GM10266 (cell line): Measurements from ENCODE around the gene GABRR1.

Experiments
- DNase-seq: peaks from one replicate; pipeline ENCODE4 v3.0.0; 2012; ENCODE audit errors: extremely low spot score
- CTCF ChIP-seq: IDR thresholded peaks from 2 replicates; pipeline ENCODE4 v1.5.1; 2012; ENCODE audit warnings: mild to moderate bottlenecking, low read depth; ENCODE audit not compliant: control insufficient read depth, insufficient read depth; ENCODE audit errors: missing control alignments

Gene GABRR1

GRCh38 chr6:89173634-89174033 lies 43.5 kb downstream of the GABRR1 start:
- DNase-seq = no peak
- no peak for TF ChIP-seq CTCF

GRCh38 chr6:89172131-89172530 lies 45.0 kb downstream of the GABRR1 start:
- no peak for TF ChIP-seq CTCF
- no peak for DNase-seq

- DNase-seq = no peak
- no peak for TF ChIP-seq CTCF
Observed at GRCh38 chr6:89162047-89162371, 55.1 kb downstream of the GABRR1 start.

GRCh38 chr6:89161326-89162046 lies 55.7 kb downstream of the GABRR1 start:
- TF ChIP-seq CTCF = no peak
- DNase-seq = no peak

- no peak for DNase-seq
Observed at GRCh38 chr6:89160331-89161092, 56.6 kb downstream of the GABRR1 start.

GRCh38 chr6:89154131-89154530 lies 63.0 kb downstream of the GABRR1 start:
- no peak for TF ChIP-seq CTCF
- no peak for DNase-seq

More at GRCh38 chr6:89160331-89161092, 56.6 kb downstream of the GABRR1 start:
- no peak for TF ChIP-seq CTCF
